ENCODE results near the gene MEF2D.

MEF2D gene

GRCh38 chr1:156500543-156500792 is at the start of gene MEF2D:
MEF2D (minus strand) TSS chr1:156500775; CDS start chr1:156483292, 17,483 bp downstream.
- DNase-seq (ENCODE audit: low read depth in 2 of 2) = no peak

GRCh38 chr1:156550346-156550745 is 49.8 kb upstream of the MEF2D start:
- DNase-seq (ENCODE audit: low read depth in 2 of 2) = no peak

- DNase-seq (ENCODE audit: low read depth in 2 of 2) = no peak
These were observed 49.3 kb upstream of the MEF2D start for GRCh38 chr1:156549831-156550230.

- no peak for DNase-seq (ENCODE audit: low read depth in 2 of 2)
These were observed 48.8 kb upstream of the MEF2D start for GRCh38 chr1:156549390-156549789.

DNA sequence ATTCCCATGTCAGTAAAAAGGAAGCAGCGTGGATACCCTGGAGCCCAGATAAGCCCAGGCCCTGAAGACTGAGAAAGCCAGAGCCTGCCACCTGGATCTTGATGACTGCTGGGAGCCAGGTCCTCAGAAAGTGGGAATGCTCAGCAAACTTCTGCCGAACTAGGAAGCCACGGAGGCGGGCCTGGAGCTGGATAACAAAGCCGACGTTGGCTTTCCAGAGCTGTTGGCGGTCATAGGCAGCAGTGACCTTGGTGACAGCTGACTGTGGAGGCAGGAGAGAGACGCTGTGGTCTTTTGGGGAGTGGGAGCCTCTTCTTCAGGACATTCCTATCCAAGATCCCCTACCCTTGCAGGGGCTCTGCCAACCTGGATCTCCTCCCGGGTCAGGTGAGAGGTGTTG is 47.4 kb upstream of the MEF2D start:
- no peak for DNase-seq (ENCODE audit: low read depth in 2 of 2)

DNA sequence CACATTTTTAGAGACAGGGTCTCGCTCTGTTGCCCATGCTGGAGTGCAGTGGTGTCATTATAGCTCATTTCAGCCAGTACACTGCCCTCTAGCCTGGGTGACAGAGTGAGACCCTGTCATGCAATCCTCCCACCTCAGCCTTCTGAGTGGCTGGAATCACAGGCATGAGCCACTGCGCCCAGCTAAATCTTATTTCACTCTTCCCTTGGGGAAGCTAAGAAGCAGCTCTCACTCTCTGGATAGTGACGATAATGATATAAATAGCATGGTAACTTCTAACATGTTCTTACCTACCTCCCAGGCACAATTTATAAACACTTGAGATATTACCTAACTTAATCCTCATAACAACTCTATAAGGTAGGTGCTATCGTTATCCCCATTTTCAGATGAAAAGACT is 46.9 kb upstream of the MEF2D start:
- no peak for DNase-seq (ENCODE audit: low read depth in 2 of 2)

GRCh38 chr1:156546267-156546666 is 45.7 kb upstream of the MEF2D start:
- no peak for DNase-seq (ENCODE audit: low read depth in 2 of 2)

- no peak for DNase-seq (ENCODE audit: low read depth in 2 of 2)
These were observed 44.1 kb upstream of the MEF2D start for GRCh38 chr1:156544592-156545102.

- no peak for DNase-seq (ENCODE audit: low read depth in 2 of 2)
These were observed 42.5 kb upstream of the MEF2D start for GRCh38 chr1:156543066-156543465.

- no peak for DNase-seq (ENCODE audit: low read depth in 2 of 2)
These were observed 40.4 kb upstream of the MEF2D start for GRCh38 chr1:156540955-156541354.

DNA sequence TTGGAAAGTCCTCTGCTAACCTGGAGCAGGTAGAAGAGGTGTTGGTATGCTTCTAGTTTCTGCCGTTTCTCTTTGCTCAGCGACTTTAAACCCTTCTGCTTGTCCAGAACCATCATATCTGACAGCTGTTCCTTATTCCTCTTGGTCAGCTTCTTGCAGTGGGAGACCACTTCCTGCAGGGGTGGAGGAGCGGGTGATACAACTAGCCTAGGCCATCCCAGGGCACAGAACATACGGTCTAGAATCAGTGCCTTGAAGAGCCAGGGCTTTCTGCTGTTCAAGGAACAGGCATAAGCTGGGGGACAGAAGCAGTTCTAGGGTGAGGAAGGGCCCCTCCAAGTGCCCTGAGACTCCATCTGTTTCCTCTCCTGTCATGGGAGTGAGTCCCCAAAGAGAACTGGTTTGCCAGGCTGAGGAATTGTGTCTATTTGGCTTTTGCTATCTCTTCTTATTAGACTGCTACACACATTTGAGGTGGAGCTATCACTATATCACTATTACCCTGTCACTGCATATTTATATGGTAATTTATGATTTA is 39.3 kb upstream of the MEF2D start:
- DNase-seq (ENCODE audit: low read depth in 2 of 2) = no peak

- no peak for DNase-seq (ENCODE audit: low read depth in 2 of 2)
These were observed 38.3 kb upstream of the MEF2D start for GRCh38 chr1:156538711-156539440.

DNA sequence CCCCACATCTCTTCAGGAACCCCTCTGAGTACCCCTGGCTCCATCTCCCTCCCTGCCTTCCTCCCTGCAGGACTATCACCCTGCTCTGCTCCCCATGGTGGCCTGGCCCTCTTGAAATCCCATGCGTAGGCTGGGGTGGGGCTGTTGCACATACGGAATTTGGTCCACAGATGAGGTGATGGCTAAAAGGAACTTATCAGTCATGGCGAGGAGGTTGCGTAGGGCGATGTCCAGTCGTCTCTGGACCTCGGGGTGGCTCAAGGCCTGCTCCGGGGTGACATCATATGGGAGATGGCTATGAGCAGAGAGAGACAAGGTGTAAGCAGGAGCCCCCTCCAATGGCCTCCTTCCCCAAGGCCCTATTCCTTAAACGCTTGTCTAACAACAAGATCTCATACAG is 36.5 kb upstream of the MEF2D start:
- no peak for DNase-seq (ENCODE audit: low read depth in 2 of 2)

DNA sequence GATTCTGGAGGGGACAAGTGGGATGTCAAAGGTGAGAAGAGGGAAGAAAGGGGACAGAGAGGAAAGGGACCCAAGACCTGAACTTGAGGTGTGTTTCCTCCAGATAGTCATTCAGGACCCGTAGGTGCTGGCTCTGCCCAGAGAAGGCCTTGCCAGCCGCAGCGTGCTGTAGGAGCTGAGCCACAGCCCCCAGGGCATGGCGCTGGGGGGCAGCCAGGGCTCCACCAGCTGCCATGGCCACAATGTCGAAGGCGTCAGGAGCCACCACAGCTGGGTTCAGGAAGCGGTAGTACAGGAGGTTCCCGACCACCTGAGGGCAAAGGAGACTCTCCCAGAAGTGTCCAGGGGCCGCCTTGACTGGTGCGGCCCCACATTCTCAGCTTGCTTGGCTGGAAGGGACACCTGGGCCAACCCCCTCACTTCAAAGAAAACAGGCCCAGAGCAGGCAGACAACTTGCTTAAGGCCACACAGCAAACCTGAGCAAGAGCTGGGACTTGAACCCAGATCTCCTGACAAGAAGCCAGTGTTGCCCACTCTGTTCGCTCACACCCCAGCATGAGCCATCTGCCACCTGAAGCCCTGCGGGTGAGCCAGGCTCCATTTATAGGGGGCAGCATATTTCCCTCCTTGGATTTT is 34.0 kb upstream of the MEF2D start:
- no peak for DNase-seq (ENCODE audit: low read depth in 2 of 2)

- DNase-seq (ENCODE audit: low read depth in 2 of 2) = no peak
These were observed 33.1 kb upstream of the MEF2D start for GRCh38 chr1:156533568-156534220.

GRCh38 chr1:156532374-156532773 is 31.8 kb upstream of the MEF2D start:
- no peak for DNase-seq (ENCODE audit: low read depth in 2 of 2)

- DNase-seq (ENCODE audit: low read depth in 2 of 2) = no peak
These were observed 29.4 kb upstream of the MEF2D start for GRCh38 chr1:156530006-156530405.

- no peak for DNase-seq (ENCODE audit: low read depth in 2 of 2)
These were observed 28.4 kb upstream of the MEF2D start for GRCh38 chr1:156528875-156529425.

DNA sequence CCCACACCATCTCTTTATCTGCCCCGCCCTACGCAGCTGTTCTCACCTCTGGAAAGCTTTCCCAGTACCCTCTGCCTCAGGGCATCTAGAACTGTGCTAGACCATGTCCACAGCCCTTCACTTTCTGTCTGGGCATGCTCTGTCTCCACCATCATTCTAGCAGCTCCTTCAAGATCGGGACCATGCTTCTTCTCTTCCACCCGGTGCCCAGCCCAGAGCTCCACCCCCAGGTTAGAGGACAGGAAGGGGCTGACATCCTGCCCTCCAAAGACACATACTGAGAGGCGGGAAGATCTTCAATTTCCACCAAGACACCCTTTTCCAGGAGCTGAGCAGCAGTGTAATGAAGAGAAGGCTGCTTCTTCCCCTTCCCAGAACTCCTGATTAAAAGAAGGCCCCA is 27.7 kb upstream of the MEF2D start:
- DNase-seq (ENCODE audit: low read depth in 2 of 2) = no peak

- DNase-seq (ENCODE audit: low read depth in 2 of 2) = no peak
These were observed 27.0 kb upstream of the MEF2D start for GRCh38 chr1:156527584-156527983.

DNA sequence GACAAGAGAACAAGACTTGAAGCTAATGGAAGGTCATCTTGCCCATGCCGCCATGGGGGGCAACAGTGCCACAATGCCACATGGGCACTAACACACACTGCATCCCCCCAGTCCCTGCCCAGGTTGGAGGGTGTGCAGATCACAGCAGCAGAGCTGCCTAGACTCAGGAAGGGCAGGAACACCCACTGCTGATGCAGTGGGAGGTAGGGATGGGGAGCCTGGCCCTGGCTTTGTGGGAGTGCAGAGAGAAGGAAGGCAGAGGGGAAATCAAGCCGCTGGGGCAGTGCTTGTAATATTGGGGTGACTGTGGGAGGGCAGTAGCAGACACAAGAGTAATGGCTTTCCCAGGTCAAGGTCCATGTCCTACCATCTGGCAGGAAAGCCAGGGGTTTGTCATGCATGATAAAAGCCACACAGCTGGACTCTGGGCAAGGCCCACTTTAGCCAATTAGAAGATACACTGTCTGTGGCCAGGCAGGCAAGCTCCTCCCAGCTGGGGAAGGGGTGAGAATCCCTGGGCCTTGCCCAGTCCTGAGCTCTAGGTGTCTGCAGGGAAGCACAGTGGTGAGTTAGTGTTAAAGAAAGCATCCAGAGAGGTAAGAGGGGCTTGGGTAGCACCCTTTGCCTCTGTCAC is 25.4 kb upstream of the MEF2D start:
- DNase-seq (ENCODE audit: low read depth in 2 of 2) = no peak

DNA sequence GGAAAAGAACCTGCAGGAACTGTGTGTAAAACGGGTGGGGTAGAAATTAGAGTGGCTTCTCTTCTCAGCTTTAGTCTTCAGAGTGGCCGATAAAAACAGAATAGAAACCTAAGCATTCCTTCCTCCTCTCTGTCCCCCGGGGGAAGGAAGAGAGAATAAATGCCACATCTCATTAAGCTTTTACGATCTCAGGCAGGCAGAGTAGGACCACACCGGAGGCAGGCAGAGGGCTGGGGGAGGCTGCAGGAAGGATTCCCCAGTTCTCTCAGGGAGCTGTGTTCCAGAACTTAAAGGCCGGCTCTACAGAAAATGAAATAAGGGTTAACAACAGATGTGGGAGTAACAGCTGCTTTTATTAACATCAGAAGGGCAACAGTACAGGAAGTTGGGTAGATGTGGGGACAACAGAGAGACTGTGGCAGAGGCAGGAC is 24.5 kb upstream of the MEF2D start:
- DNase-seq (ENCODE audit: low read depth in 2 of 2) = no peak
